A673 (cell line): ENCODE measurements around the gene SIK3. TPM values are rescaled to one million over a fixed set of nuclear protein-coding genes. Genes with fewer than 3 reads are reported as not detected.

Experiments
- BruUV-seq: library from RNA; stranded (reverse); fragments of 400-500 nt; replicated peaks from 2 replicates; lab custom pipeline; 2021; lab: Mats Ljungman, UMichigan
- CTCF ChIA-PET: fragments of 300-600 bp; sonication (Branson Sonifier 250); formaldehyde crosslinking; loops from one replicate; lab custom pipeline; 2022; ENCODE audit warnings: antibody characterized with exemption; lab: Charles Lee
- POLR2A ChIA-PET: fragments of 300-600 bp; sonication (Branson Sonifier 250); formaldehyde crosslinking; loops from one replicate; lab custom pipeline; 2022; ENCODE audit warnings: antibody characterized with exemption; ENCODE audit not compliant: low non-redundant PET; lab: Charles Lee
- DNase-seq: peaks from one replicate; pipeline ENCODE4 v3.0.0-alpha.2; 2015; ENCODE audit warnings: low spot score
- H3K27ac ChIP-seq: fragments of 200-600 bp; sonication (generic); 2 replicates; pipeline ENCODE4 v1.5.1; 2016; ENCODE audit warnings: mixed run types, low read depth, mild to moderate bottlenecking, mixed read lengths, antibody characterized with exemption, low read length; ENCODE audit not compliant: poor library complexity, severe bottlenecking
- H3K27me3 ChIP-seq: fragments of 200-600 bp; sonication (generic); replicated peaks from 2 replicates; pipeline ENCODE4 v1.6.1; 2017; ENCODE audit warnings: mixed run types, low read depth, mild to moderate bottlenecking, mixed read lengths, antibody characterized with exemption, low read length; ENCODE audit not compliant: insufficient read depth, poor library complexity
- H3K36me3 ChIP-seq: fragments of 200-600 bp; sonication (generic); 2 replicates; pipeline ENCODE4 v1.6.1; 2016; ENCODE audit warnings: mixed run types, mild to moderate bottlenecking, mixed read lengths, antibody characterized with exemption, low read length; ENCODE audit not compliant: insufficient read depth, poor library complexity, severe bottlenecking
- H3K4me1 ChIP-seq: fragments of 200-600 bp; sonication (generic); 2 replicates; pipeline ENCODE4 v1.6.1; 2017; ENCODE audit warnings: mixed run types, mild to moderate bottlenecking, mixed read lengths, antibody characterized with exemption, low read length; ENCODE audit not compliant: insufficient read depth, poor library complexity, severe bottlenecking
- H3K4me3 ChIP-seq: fragments of 200-600 bp; sonication (generic); 2 replicates; pipeline ENCODE4 v1.5.1; 2016; ENCODE audit warnings: low read depth, mixed run types, mild to moderate bottlenecking, mixed read lengths, low read length; ENCODE audit not compliant: poor library complexity, severe bottlenecking
- H3K9me3 ChIP-seq: fragments of 200-600 bp; sonication (generic); 2 replicates; pipeline ENCODE4 v1.6.1; 2016; ENCODE audit warnings: mixed run types, low read depth, mild to moderate bottlenecking, mixed read lengths, antibody characterized with exemption, low read length; ENCODE audit not compliant: poor library complexity, severe bottlenecking
- CTCF ChIP-seq: fragments of 300-800, 200-600 bp; sonication (generic); conservative IDR thresholded peaks from 2 replicates; pipeline ENCODE4 v1.5.1; 2017; ENCODE audit warnings: low read depth, mild to moderate bottlenecking, antibody characterized with exemption, low read length, moderate library complexity, mixed read lengths
- EZH2 ChIP-seq: fragments of 200-600 bp; sonication (generic); IDR thresholded peaks from 2 replicates; pipeline ENCODE4 v1.6.1; 2017; ENCODE audit warnings: borderline replicate concordance, low read depth, mild to moderate bottlenecking, mixed read lengths, antibody characterized with exemption, low read length; ENCODE audit not compliant: poor library complexity, severe bottlenecking
- intact Hi-C: fragments of 100-400 bp; cut with micrococcal nuclease; formaldehyde crosslinking; loops from one replicate; pipeline ENCODE4 v1.10.0; 2022; ENCODE audit not compliant: unreplicated experiment
- total RNA-seq: library from RNA; stranded (reverse); gene quantifications from 2 replicates; pipeline ENCODE4 v1.2.3, GENCODE V29; 2021

SIK3 gene
- total RNA-seq, 1 experiment from 2014 or later = 81.7 TPM

- H3K4me1 ChIP-seq = no peaks in the 10 kb centered on the region
These were observed 279.2 kb downstream of the SIK3 start for GRCh38 chr11:116819049-116819448.

GRCh38 chr11:116814502-116814901, 283.7 kb downstream of the SIK3 start:
- H3K27ac ChIP-seq = no peak overlapping the region
- H3K27me3 ChIP-seq = no peaks in the 10 kb centered on the region
- DNase-seq = no peak
- no peaks in the 10 kb centered on the region for H3K9me3 ChIP-seq
- no peak for TF ChIP-seq CTCF
- CTCF ChIA-PET = no interaction called here
- no peaks in the 10 kb centered on the region for H3K4me1 ChIP-seq
- intact Hi-C loops = no loop called here
- H3K4me3 ChIP-seq = no peak overlapping the region
- no peaks in the 10 kb centered on the region for H3K36me3 ChIP-seq
- no TSS peak for BruUV-seq
- POLR2A ChIA-PET = no interaction called here

More at GRCh38 chr11:116819049-116819448, 279.2 kb downstream of the SIK3 start:
- no TSS peak for BruUV-seq
- TF ChIP-seq EZH2 (no peak), CTCF (no peak)
- no peak overlapping the region for H3K4me3 ChIP-seq
- ChIA-PET CTCF (no interaction called here), POLR2A (no interaction called here)
- no peaks in the 10 kb centered on the region for H3K36me3 ChIP-seq
- no peaks in the 10 kb centered on the region for H3K27me3 ChIP-seq
- DNase-seq = no peak
- no peaks in the 10 kb centered on the region for H3K9me3 ChIP-seq
- H3K27ac ChIP-seq = no peak overlapping the region
- intact Hi-C loops = no loop called here

GRCh38 chr11:116813781-116814471, 284.3 kb downstream of the SIK3 start:
- DNase-seq = no peak
- Histone ChIP-seq H3K27ac (no peak overlapping the region), H3K36me3 (no peaks in the 10 kb centered on the region), H3K4me3 (no peak overlapping the region), H3K27me3 (no peaks in the 10 kb centered on the region), H3K4me1 (no peaks in the 10 kb centered on the region), H3K9me3 (no peaks in the 10 kb centered on the region)
- intact Hi-C loops = no loop called here
- CTCF ChIA-PET = no interaction called here
- TF ChIP-seq EZH2 (no peak), CTCF (no peak)
- BruUV-seq = no TSS peak
- POLR2A ChIA-PET = no interaction called here
